ENCODE results near the gene BMP3.
"Not testable (repeated sequence)": the region's sequence is repeated elsewhere in the genome, so short reads cannot be mapped to it uniquely, and the experiment has no call there.

BMP3 gene, protein sequence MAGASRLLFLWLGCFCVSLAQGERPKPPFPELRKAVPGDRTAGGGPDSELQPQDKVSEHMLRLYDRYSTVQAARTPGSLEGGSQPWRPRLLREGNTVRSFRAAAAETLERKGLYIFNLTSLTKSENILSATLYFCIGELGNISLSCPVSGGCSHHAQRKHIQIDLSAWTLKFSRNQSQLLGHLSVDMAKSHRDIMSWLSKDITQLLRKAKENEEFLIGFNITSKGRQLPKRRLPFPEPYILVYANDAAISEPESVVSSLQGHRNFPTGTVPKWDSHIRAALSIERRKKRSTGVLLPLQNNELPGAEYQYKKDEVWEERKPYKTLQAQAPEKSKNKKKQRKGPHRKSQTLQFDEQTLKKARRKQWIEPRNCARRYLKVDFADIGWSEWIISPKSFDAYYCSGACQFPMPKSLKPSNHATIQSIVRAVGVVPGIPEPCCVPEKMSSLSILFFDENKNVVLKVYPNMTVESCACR

GRCh38 chr4:81030061-81030980 is at the start of gene BMP3:
BMP3 (plus strand) TSS chr4:81030708; CDS start chr4:81031285, 577 bp downstream.
- DNase-seq (ENCODE audit: low spot score), result peak; percentile 61

- no peak for DNase-seq (ENCODE audit: low spot score)
Measured at GRCh38 chr4:80986011-80986410, 44.5 kb upstream of the BMP3 start.

DNA sequence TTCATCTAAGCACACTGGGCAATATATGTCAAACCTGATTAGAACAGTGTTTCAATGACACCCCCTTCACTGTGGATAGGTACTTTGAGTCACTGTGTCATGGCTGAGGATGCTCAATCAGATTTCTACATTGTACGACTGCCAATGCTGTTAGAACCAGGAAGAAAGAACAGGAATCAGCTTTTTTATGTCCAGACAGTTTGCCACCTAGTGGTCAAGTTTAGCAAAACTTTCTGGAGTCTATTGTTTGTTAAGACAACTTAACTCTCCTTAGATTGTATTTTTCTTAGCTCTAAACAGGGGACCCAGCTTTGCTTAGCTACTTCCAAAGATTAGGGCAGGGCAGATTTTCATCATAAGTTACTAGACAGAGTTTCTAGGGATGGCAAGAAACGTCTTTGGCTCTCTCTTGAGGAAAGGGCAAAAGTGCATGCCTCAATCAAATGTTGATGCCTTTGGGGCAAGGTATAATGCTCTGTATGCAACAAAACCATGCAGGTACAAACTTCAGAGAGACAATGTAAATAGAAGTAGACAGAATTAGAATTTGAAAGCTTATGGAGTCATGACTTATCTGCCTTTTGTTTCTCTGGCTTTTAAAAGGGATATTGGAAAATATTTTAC is 40.5 kb upstream of the BMP3 start:
- DNase-seq (ENCODE audit: low spot score), result peak; percentile 40

DNA sequence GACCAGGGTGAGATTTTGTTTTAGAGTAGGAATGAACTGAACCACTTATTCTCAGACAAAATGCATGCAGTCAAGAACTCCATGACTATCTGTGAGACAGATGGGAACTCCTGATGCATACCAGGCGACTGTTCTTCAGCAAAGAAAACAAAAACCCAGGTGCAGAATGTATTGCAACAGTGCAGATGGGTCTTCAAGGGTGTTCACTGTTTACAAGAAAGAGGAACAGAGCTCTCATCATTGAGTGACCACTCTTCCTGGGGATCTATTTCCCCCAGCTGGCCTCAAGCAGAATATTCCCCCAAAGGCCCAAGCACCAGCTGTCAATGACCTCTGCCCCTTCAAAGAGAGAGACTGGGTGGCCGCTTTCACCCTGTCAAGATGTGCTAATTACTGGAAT is 39.7 kb upstream of the BMP3 start:
- peak; percentile 7 for DNase-seq (ENCODE audit: low spot score)

DNA sequence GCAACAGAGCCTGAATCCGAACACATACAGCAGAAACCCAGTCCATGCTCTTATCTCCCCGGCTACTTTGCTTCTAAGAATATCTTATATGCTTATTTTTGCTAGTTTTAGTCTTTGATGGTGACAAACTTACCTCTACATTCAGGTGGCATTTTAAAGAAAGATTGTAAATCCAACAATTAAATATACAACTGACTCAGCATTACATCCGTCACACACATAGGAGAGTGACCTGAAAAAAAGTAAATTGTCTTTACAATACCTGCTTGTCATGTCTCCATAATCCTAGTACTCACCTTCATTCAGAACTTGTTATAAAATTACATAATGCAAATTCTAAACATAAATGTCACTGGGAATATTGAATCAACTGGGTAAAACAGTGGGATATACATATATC is 30.6 kb upstream of the BMP3 start:
- no peak for DNase-seq (ENCODE audit: low spot score)

DNA sequence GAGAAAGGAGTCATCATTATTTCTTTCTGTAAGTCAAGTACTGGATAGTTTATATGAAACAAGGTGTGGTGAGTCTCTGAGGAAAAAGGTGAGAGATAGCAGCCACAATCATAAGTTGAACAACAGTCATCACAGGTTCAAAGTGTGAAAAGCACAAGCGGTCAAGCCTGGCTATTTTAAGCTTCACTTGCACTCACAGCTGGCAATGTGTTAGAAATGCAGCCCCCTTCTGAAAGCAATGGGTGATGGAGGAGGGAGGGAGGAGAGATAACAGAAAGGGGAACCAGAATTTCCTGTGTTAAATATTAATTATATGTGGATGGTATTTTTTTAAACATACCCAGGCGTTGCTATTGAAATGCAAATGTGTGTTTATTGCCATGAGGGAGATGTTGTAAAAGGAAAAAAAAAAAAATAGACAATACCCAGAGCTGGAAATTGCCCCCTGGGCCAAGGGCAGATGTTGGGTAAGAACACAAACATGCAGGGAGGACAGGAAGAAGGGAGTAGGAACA is 26.9 kb upstream of the BMP3 start:
- DNase-seq (ENCODE audit: low spot score), result no peak

DNA sequence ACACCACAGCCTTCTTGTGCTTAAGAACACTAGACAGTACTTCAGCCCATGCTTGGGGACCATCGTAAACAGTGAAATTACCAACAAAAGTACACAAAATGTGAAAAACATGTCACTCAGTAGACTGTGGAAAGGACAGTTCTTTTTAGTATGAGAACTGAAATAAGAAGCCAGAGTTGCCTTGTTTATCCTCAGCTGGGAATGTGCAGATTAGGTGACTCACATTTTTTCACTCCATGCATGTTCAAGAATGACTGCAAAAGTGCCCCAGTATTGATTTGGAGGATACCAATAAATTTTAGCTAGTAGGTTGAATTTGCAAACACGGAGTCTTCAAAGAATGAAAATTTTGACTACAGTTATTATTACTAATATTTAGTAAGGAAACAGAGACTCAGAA is 23.1 kb upstream of the BMP3 start:
- DNase-seq (ENCODE audit: low spot score), result no peak

DNA sequence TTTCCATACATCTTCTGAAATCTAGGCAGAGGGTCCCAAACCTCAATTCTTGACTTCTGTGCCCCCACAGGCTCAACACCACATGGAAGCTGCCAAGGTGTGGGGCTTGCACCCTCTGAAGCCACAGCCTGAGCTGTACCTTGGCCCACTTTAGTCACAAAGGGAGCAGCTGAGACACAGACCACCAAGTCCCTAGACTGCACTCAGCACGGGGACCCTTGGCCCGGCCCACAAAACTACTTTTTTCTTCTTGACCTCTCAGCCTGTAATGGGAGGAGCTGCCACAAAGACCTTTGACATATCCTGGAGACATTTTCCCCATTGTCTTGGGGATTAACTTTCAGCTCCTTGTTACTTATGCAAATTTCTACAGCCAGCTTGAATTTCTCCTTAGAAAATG is 13.9 kb upstream of the BMP3 start:
- not testable (repeated sequence) for DNase-seq (ENCODE audit: low spot score)

DNA sequence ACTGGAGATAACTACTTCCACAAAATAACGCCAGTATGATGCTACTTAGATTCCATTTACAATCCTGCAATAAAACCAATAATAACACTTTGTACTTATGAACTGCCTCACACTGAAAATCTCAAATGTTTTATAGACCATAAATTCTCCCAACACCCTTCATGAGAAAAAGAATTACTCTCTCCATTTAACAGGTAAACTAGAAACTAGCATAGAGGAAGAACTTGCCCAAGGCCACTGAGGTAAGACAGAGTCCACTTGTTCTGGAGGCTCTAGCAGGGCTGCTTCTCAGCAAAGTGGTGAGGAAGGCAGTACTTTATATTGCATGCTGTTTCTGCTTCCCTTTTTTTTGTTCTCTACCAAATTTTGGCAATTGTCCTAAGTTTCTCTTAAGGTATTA is 11.5 kb upstream of the BMP3 start:
- no peak for DNase-seq (ENCODE audit: low spot score)

- no peak for DNase-seq (ENCODE audit: low spot score)
Measured at GRCh38 chr4:81021142-81021944, 9.2 kb upstream of the BMP3 start.

DNA sequence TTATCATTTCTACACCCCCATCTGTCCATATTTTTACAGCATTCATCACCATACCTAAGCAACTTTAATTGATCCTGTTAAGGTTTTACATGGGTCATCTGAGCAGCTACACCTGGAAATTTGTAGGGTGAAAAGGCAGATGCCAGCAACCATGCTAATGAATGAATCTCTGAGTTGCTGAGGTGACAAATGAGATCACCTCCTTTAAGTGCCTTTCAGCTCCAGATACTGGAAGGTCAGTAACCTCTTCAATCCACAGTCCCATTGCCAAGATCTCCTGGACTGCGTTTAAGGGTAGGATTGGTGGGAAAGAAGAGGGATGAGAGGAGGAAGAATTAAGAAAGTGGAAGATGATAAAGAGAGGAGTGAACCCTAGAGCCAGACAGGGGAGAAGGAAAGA is 8.5 kb upstream of the BMP3 start:
- DNase-seq (ENCODE audit: low spot score), result no peak

DNA sequence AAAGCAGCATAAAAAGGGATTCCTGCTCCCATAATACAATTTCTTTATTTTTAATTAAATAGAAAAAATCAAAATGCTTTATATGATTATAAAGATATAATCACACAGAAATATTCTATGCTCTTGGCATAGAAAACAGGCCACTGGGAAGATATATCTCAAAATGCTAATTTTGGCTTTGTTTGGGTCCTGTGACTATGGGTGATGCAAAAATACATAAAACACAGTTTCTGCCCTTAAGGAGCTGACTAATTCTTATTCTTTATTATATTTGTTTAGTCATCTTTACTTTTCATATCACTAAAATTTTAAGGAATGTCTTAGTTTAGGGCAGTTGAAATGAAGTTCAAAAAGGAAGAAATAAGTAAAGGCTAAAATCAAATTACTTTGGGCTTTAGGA is 7.0 kb upstream of the BMP3 start:
- no peak for DNase-seq (ENCODE audit: low spot score)

DNA sequence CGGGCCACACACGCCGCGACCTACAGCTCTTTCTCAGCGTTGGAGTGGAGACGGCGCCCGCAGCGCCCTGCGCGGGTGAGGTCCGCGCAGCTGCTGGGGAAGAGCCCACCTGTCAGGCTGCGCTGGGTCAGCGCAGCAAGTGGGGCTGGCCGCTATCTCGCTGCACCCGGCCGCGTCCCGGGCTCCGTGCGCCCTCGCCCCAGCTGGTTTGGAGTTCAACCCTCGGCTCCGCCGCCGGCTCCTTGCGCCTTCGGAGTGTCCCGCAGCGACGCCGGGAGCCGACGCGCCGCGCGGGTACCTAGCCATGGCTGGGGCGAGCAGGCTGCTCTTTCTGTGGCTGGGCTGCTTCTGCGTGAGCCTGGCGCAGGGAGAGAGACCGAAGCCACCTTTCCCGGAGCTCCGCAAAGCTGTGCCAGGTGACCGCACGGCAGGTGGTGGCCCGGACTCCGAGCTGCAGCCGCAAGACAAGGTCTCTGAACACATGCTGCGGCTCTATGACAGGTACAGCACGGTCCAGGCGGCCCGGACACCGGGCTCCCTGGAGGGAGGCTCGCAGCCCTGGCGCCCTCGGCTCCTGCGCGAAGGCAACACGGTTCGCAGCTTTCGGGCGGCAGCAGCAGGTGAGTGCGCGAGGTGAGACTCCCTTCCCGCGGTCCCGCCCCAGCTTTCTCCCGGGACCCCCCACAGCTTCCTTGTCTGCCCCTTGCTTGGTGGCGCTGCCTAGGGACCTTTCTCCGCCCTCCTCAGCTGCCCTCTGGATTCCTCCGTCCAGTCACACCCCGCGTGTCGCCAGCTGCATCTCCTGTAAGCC is 678 bp downstream of the BMP3 start:
- DNase-seq (ENCODE audit: low spot score), result peak; percentile 32

GRCh38 chr4:81031796-81032551 is 1.5 kb downstream of the BMP3 start:
- peak; percentile 7 for DNase-seq (ENCODE audit: low spot score)

DNA sequence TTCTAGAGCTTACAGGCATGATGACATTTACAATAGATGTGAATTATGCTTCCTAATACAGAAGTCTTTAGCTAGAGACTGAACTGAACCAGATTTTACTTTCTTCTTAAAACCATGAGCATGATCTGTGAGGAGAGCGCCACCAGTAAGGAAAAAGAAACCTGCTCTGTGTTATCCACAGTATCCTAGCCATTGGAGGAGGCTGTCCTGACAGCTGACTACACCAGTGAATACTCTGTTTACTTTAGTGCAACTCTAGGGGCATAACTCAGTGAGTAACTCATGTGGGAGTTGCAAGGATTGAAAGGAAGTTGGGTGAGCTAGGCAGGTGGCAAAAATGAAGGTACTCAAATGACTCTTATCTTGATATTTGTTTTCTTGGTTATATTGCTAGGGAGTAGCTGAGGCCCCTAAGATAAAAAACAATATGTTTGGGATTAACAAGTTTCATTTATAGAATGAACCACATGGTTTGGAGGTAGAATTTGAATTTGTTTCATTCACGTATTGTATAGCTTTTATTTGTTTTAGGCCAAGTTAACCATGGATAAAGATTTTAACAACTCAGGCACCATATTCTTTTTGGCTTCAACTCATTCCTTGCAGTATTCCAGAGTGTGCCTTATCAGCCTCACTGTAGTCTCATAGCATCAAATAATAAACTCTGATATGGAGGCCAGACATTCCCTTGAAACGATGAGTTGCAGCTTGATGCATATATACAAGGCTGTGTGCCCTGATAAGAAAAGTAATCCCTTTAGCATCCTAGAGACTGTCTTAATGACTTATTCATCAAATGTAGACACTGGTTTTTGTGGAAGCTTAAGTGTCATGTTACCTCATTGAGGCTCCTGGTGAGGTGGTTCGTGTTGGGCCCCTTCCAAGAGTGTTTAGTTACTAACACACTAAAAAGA is 2.5 kb downstream of the BMP3 start:
- no peak for DNase-seq (ENCODE audit: low spot score)

DNA sequence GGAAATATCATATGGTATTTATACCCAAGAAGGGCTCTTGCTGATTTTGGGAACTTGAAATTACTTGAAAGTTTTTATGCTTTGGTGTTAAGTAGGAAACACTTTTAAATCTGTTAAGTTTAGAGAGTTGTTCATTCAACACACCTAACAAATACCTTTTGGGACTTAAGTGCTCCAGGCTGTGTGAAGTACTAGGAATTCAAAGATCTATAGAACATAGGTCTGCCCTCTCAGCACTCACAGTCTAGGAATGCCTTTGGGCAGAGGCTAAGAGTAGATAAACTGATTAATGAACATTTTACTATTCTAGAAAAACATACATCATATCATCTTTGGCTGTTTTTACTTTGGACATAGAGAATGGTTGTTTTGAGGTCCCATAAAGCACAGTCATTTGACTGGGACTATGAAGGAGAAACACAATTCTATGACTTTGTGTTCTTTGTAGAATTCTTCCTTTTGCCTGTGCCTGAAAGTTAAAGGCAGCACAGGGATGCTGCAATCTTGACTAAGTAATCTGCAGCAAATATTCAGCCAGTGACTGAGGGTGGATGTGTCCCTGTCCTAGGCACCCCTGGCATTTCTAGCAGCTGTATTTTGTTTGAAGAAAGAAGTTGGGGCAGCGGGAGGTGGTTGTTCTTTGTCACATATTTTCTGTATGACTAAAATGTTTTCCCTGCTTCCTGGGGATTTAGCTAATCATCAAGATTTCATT is 8.3 kb downstream of the BMP3 start:
- no peak for DNase-seq (ENCODE audit: low spot score)

- DNase-seq (ENCODE audit: low spot score), result no peak
Measured at GRCh38 chr4:81039351-81039972, 9.0 kb downstream of the BMP3 start.
